ENCODE results near the gene CCNA1. TPM values are rescaled to one million over a fixed set of nuclear protein-coding genes. Genes with fewer than 3 reads are reported as not detected.

The CCNA1 gene
- total RNA-seq, result not detected in 2 replicates

DNA sequence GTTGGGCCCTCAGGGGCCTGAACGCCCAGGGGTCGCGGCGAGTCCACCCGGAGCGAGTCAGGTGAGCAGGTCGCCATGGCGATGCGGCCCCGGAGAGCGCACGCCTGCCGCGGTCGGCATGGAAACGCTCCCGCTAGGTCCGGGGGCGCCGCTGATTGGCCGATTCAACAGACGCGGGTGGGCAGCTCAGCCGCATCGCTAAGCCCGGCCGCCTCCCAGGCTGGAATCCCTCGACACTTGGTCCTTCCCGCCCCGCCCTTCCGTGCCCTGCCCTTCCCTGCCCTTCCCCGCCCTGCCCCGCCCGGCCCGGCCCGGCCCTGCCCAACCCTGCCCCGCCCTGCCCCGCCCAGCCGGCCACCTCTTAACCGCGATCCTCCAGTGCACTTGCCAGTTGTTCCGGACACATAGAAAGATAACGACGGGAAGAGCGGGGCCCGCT, at the start of gene CCNA1:
Gene CCNA1 (plus strand): TSS at position 390 of the 439 bp plus-strand sequence. CDS start 562 bp downstream, outside the sequence.

Other genes with a start within 250 kb of the CCNA1 start
- under 0.01 TPM in 1 of 2 replicates, not detected in the other for gene SOHLH2, start 217.9 kb upstream of the CCNA1 start, total RNA-seq
- 0.11 and 0.39 TPM in 2 replicates for gene CCDC169, start 134.7 kb upstream of the CCNA1 start, total RNA-seq
- 28.4 and 31.0 TPM in 2 replicates for gene SPART, start 86.1 kb upstream of the CCNA1 start, total RNA-seq
- 0.11 TPM in 1 of 2 replicates, not detected in the other for gene SERTM1, start 241.5 kb downstream of the CCNA1 start, total RNA-seq